Measurements from ENCODE around the gene ZG16.

- TF ChIP-seq POLR2AphosphoS5 (IDR thresholded peaks at IDR 0.05), result no peak
- TF ChIP-seq CTCF (IDR thresholded peaks at IDR 0.05), result no peak
Observed at GRCh38 chr16:29753516-29753915, 24.5 kb upstream of the ZG16 start.
